Measurements from ENCODE around the gene SUFU.
A peak's percentile ranks its signal among the peaks of the same experiment; 100 is the strongest.
"Not testable (repeated sequence)": the region's sequence is repeated elsewhere in the genome, so short reads cannot be mapped to it uniquely, and the experiment has no call there.

Gene SUFU

DNA sequence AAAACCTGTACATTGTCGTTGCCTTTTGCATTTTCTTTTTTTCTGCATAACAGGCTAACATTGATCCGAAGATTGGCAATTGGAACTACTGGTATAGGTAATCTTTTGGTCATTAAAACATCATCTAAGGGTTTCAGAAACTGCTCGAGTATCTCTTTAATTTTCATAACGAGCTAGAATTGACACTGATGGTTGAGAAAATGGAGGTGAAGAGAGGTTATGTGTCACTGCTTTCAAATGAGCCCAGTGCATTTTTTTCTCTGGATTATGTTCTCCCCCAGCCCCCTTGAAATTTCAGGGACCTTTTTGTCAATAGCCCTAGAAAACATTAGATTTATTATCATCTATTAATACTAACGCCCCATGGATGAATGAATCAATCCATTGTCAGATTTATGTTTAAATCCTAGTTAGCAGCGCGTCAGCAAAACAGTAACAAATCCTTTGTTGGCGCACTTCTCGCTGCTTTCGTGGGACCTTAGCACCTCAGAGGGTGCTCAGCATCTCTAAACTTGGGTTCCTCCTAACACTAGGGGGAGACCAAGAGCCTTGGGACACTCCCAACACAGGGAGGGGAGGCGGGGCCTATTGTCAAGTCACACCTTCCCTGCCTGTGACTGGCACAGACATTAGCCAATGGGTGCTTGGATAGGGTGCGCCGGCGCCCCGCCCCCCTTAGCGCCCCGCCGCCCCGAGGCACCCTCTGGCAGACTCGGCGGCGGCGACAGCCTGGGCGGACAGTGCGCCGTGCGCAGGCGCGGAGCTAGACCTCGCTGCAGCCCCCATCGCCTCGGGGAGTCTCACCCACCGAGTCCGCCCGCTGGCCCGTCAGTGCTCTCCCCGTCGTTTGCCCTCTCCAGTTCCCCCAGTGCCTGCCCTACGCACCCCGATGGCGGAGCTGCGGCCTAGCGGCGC is at the start of gene SUFU:
TSS of gene SUFU (plus strand) at position 709 of the 915 bp plus-strand sequence. CDS start at position 890, 181 bp downstream.
- DNase-seq (ENCODE audit: low spot score), result peak; percentile 99

- DNase-seq (ENCODE audit: low spot score), result not testable (repeated sequence)
Observed at GRCh38 chr10:102454662-102455487, 48.9 kb upstream of the SUFU start.

GRCh38 chr10:102455893-102456471 is 47.8 kb upstream of the SUFU start:
- DNase-seq (ENCODE audit: low spot score), result no peak

DNA sequence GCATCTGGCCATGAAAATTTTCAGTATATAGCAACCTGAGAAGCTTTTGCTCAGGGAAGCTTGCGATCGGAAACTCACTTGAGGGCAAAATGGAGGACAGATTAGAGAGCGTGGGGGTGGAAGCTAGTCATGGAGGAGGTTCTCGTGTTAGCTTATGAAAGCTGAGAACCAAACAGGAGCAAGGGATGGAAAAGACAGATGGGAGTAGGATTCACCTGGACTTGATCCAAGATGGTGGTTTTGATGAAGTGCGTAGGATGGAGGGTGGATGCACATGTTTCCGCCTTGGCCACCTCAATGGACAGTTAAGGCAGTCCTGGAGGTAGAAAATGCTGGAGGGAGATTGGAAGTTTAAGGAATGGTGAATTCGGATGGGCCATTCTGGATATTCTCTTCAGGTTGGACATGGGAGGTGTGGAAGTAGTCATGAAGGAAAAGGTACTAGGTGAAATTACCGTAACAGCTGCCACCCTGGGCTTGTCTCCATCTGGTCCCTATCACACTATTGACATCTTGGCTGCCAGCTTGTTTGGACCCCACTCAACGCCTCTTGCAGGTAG is 46.1 kb upstream of the SUFU start:
- no peak for DNase-seq (ENCODE audit: low spot score)

DNA sequence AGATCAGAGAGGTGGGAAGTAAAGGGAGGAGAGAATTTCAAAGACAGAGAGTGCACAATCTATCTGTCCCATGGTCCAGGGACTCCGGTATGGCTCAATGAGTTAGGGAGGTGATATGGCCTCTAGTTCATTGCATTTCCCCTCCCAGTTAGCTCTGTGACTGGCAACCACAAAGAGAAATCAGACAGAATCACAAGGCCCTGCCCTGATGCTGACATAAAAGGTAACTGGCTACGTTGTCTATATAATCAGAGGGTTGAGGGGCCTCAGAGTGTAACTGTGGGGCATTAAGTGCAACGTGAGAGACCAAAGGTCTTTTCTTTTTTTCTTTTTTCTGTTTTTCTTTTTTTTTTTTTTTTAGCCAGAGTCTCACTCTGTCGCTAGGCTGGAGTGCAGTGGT is 45.1 kb upstream of the SUFU start:
- no peak for DNase-seq (ENCODE audit: low spot score)

DNA sequence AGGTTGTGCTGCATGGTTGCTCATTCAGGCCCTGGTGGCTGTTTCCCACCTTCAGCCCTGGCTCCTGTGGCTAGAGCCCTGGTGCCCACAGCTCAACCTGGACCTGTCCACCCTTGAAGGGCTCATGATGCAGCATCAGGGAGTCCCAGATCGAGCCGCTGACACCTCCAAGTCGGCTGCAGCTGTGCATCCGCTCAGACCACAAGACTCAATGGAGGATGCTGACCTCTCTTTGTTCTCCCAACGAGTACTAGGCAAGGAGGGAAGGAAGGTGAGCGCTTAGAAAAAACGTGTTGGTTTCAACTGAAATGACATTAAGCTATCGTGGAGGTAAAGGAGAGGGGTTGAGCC is 43.0 kb upstream of the SUFU start:
- DNase-seq (ENCODE audit: low spot score), result no peak

DNA sequence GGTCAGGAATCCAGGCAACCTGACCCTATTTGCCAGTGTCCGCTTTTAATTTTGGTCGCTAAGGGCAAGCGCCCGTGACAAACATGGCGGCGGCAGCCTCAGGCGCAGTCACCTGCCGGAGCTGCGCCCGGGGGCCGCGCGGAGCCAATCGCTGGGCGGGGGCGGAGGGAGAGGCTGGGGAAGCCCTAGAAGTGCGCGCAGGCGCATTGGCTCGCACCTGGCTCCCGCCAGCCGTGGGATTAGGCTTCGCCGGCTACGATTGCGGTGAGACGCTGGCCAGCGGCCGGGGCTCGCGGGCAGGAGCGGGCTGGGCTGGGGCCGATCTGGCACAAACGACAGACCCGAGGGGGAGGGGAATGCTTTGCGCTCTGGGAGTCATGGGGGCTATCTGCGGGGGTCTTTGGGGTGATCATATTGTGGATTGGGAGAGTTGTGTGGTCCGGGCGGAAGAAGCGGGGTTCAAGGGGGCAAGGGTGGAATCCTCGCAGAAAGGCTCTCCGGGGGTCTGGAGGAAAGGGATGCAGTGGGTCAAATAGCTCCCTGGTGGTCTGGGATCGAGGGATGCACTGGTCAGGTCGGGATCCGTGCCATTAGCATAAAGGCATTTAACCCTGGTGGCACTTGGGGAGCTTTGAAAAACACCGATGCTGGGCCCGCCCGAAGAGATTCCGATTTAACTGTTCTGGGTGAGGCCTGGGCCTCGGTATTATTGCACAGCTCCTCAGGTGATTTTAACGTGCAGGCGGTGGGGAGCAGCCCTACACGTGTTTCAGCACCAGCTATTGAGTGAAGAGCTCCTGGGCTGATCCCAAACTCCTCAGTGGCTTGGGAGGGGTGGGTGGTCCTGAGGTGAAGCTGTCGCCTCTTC is 42.4 kb upstream of the SUFU start:
- peak; percentile 91 for DNase-seq (ENCODE audit: low spot score)

- DNase-seq (ENCODE audit: low spot score), result no peak
Observed at GRCh38 chr10:102462512-102463054, 41.2 kb upstream of the SUFU start.

DNA sequence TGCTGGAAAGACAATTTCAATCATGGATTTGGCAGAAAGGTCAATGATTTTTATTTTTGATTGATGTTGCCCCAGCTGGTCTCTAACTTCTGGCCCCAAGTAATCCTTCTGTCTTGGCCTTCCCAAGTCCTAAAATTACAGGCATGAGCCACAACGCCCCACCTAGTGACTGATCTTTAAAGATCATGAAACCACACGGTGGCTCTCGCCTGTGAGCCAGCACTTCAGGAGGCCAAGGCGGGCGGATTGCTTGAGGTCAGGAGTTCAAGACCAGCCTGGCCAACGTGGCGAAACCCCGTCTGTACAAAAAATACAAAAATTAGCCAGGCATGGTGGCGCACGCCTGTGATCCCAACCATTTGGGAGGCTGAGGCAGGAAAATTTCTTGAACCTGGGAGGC is 39.8 kb upstream of the SUFU start:
- no peak for DNase-seq (ENCODE audit: low spot score)

DNA sequence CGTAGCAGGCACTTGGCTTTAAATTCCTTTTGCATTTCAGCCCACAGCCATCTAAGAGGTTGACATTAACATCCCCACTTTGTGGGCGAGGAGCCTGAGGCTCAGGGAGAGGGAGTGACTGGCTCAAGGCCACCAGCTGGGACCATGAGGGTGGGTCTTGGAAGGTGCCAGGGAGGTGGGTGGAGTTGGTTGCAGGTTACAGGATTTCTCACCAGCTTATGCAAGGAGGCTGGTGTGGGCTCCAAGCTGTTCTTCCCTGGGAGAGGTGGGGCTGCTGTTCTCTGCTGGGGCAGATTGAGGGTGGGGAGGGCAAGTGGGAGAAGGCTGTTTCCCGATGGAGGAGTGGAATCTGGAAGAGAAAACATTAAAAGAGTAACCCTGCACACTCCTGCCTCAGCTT is 38.3 kb upstream of the SUFU start:
- DNase-seq (ENCODE audit: low spot score), result no peak

- no peak for DNase-seq (ENCODE audit: low spot score)
Observed at GRCh38 chr10:102467318-102467717, 36.5 kb upstream of the SUFU start.

GRCh38 chr10:102467971-102468438 is 35.8 kb upstream of the SUFU start:
- DNase-seq (ENCODE audit: low spot score), result no peak

GRCh38 chr10:102468683-102469082 is 35.1 kb upstream of the SUFU start:
- no peak for DNase-seq (ENCODE audit: low spot score)

DNA sequence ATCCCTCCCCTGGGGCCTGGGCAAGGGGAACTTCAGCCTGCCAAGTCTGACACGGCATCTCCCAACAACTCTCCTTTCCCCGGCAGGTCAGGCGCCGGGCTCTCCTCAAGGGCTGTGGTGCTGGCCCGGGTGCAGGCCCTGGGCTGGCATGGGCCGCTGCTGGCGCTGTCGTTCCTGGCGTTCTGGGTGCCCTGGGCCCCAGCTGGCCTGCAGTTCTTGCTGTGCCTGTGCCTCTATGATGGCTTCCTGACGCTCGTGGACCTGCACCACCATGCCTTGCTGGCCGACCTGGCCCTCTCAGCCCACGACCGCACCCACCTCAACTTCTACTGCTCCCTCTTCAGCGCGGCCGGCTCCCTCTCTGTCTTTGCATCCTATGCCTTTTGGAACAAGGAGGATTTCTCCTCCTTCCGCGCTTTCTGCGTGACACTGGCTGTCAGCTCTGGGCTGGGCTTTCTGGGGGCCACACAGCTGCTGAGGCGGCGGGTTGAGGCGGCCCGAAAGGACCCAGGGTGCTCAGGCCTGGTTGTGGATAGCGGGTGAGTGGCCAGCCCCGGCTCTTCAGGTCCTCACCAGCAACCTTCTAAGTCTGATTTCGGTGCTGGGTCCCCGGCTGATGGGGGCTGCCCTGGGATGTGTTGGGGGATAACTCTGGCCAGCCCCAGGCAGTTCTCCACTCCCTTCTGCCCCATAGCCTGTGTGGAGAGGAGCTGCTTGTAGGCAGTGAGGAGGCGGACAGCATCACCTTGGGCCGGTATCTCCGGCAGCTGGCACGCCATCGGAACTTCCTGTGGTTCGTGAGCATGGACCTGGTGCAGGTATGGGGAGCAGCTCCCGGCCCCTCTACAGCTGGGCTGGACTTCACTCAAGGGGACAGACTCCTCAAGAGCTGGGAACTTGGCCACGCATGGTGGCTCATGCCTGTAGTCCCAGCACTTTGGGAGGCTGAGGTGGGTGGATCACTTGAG is 32.9 kb upstream of the SUFU start:
- DNase-seq (ENCODE audit: low spot score), result no peak

DNA sequence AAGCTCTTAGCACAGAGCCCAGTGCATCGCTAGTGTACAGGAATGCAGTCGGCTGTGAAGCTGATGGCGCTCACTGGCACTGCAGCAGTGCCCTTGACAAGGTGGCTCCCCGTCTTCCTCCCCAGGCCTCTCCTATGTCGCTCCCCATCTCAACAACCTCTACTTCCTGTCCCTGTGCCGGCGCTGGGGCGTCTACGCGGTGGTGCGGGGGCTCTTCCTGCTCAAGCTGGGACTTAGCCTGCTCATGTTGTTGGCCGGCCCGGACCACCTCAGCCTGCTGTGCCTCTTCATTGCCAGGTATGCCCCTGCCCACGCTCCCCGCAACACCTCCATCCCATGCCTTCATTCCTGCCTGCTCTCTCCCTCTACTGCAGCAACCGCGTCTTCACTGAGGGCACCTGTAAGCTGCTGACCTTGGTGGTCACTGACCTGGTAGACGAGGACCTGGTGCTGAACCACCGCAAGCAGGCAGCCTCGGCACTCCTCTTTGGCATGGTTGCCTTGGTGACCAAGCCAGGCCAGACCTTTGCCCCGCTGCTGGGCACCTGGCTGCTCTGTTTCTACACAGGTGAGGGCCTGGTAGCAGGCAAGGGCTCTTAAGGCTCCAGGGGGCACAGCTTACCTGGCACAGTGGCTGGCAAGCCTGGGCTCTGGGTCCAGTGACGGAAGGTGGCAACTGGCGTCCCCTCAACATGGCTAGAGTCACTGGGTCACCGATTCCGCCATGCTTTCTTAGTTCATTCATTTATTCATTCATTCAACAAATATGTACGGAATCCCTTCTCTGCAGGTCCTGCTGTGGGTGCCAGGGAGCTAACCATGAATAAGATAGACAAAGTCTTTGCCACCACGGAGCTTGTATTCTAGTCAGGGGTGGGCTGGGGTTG is 30.1 kb upstream of the SUFU start:
- no peak for DNase-seq (ENCODE audit: low spot score)

- no peak for DNase-seq (ENCODE audit: low spot score)
Observed at GRCh38 chr10:102475451-102476040, 28.2 kb upstream of the SUFU start.

DNA sequence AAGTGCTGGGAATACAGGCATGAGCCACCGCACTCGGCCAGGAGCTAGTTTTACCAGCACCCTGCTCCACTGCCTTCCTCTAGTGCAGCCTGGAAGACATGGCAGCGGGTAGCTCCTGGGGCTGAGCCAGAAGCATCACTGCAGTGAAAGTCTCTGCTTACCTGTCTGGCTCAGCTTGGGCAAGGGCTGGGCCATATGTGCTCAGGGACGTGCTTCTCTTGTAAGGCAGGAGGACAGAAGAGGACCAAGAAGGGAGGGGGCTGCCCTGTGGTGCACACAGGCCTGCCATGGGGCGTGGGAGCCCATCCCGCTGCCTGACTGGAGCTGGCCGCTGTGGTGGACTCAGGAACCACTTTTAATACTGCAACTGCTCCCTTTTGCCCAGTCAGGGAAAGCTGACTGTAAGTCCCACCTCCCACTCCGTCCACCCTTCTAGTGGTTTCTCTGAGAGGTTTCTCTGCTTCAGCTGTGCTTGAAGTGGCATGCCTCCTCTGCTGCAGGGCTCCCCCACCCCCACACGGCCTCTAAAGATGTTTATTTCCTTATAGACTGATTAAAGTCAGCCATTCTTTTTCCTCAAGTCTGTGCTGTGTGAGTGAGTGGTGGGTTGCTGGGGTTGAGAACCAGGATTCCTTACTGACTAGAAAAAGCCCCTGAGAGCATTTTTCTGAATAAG is 27.2 kb upstream of the SUFU start:
- no peak for DNase-seq (ENCODE audit: low spot score)

GRCh38 chr10:102479651-102480050 is 24.1 kb upstream of the SUFU start:
- DNase-seq (ENCODE audit: low spot score), result no peak

Data from Ammon's horn (tissue), 1 donor.